ENCODE results near the gene SIAH2.

Gene SIAH2

DNA sequence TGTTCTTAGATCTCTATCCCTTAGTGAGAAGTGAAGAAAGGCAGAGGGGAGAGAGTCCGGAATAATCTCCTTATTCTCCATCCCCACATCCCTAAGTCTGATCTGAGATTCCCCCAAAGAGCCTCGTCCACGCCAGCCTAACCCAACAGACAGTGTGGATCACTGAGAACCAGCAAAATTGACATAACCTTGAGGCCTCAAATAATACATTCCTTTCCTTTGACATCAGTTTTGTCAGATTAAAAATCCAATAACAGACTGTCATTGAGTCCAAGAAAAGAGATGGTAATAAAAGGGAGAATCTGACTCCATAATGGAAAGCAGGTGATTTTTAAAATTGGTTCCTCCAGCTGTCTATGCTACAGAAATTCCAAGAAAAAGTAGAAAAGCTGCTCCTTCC is 7.7 kb upstream of the SIAH2 start:
- H3K4me1 ChIP-seq (ENCODE audit: insufficient read depth, low read length, severe bottlenecking): peaks cover 21% of the 10 kb centered on the region
- no peak for TF ChIP-seq EZH2 (IDR thresholded peaks at IDR 0.05; ENCODE audit: borderline replicate concordance, low read length)
- TF ChIP-seq, protein P1, sequence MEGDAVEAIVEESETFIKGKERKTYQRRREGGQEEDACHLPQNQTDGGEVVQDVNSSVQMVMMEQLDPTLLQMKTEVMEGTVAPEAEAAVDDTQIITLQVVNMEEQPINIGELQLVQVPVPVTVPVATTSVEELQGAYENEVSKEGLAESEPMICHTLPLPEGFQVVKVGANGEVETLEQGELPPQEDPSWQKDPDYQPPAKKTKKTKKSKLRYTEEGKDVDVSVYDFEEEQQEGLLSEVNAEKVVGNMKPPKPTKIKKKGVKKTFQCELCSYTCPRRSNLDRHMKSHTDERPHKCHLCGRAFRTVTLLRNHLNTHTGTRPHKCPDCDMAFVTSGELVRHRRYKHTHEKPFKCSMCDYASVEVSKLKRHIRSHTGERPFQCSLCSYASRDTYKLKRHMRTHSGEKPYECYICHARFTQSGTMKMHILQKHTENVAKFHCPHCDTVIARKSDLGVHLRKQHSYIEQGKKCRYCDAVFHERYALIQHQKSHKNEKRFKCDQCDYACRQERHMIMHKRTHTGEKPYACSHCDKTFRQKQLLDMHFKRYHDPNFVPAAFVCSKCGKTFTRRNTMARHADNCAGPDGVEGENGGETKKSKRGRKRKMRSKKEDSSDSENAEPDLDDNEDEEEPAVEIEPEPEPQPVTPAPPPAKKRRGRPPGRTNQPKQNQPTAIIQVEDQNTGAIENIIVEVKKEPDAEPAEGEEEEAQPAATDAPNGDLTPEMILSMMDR (IDR thresholded peaks at IDR 0.05; ENCODE audit: low read length): no peak
- H3K9me2 ChIP-seq (ENCODE audit: low read depth, low read length): no peaks in the 10 kb centered on the region
- no peak overlapping the region for H3K9ac ChIP-seq (ENCODE audit: low read length)
- no peak overlapping the region for H3K4me3 ChIP-seq (ENCODE audit: low read depth, low read length, poor library complexity, severe bottlenecking)
- H4K20me1 ChIP-seq (ENCODE audit: insufficient read depth, low read length): no peaks in the 10 kb centered on the region
- no peak overlapping the region for H2AFZ ChIP-seq (ENCODE audit: low read length)
- no peaks in the 10 kb centered on the region; the same call in 1 of the 2 replicates for H3K36me3 ChIP-seq (ENCODE audit: insufficient read depth, low read length)
- H3K79me2 ChIP-seq (ENCODE audit: insufficient read depth, low read length): no peaks in the 10 kb centered on the region
- H3K27me3 ChIP-seq (ENCODE audit: insufficient read depth, low read length): no peaks in the 10 kb centered on the region
- H3K4me2 ChIP-seq (ENCODE audit: low read length): no peak overlapping the region
- no peak overlapping the region for H3K27ac ChIP-seq (ENCODE audit: low read depth, low read length, poor library complexity, severe bottlenecking)
- H3K9me3 ChIP-seq (ENCODE audit: low read length): no peaks in the 10 kb centered on the region
- no peaks in the 10 kb centered on the region for H3F3A ChIP-seq (ENCODE audit: insufficient read depth, low read length)

DNA sequence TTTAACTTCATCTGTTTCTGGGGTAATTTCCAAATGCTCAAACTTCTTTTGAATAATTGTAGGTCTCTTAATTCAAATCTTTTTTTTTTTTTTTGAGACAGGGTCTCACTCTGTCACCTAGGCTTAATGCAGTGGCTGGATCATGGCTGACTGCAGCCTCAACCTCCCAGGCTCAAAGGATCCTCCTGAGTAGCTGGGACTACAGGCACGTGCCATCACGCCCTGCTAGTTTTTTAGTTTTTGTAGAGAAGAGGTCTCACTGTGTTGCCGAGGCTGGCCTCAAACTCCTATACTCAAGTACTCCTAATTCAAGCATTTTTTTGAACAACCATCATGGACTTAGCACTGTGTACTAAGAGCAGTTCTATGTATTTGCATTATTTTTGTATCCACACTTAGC is 3.8 kb upstream of the SIAH2 start:
- Histone ChIP-seq H3K79me2 (ENCODE audit: insufficient read depth, low read length) (peaks cover 6% of the 10 kb centered on the region), H3K36me3 (ENCODE audit: insufficient read depth, low read length) (peaks cover under 1% of the 10 kb centered on the region), H3K4me3 (ENCODE audit: low read depth, low read length, poor library complexity, severe bottlenecking) (no peak overlapping the region), H3K4me2 (ENCODE audit: low read length) (peak overlapping the region; percentile 83; the same call in 1 of the 2 replicates), H2AFZ (ENCODE audit: low read length) (no peak overlapping the region), H3K4me1 (ENCODE audit: insufficient read depth, low read length, severe bottlenecking) (peaks cover 38% of the 10 kb centered on the region), H3K9me3 (ENCODE audit: low read length) (no peaks in the 10 kb centered on the region), H4K20me1 (ENCODE audit: insufficient read depth, low read length) (no peaks in the 10 kb centered on the region), H3K9ac (ENCODE audit: low read length) (no peak overlapping the region; the same call in 1 of the 2 replicates), H3K27ac (ENCODE audit: low read depth, low read length, poor library complexity, severe bottlenecking) (peak overlapping the region; percentile 94), H3K27me3 (ENCODE audit: insufficient read depth, low read length) (no peaks in the 10 kb centered on the region), H3K9me2 (ENCODE audit: low read depth, low read length) (no peaks in the 10 kb centered on the region), H3F3A (ENCODE audit: insufficient read depth, low read length) (no peaks in the 10 kb centered on the region)
- TF ChIP-seq, protein P1 (IDR thresholded peaks at IDR 0.05; ENCODE audit: low read length): no peak
- TF ChIP-seq EZH2 (IDR thresholded peaks at IDR 0.05; ENCODE audit: borderline replicate concordance, low read length): no peak

DNA sequence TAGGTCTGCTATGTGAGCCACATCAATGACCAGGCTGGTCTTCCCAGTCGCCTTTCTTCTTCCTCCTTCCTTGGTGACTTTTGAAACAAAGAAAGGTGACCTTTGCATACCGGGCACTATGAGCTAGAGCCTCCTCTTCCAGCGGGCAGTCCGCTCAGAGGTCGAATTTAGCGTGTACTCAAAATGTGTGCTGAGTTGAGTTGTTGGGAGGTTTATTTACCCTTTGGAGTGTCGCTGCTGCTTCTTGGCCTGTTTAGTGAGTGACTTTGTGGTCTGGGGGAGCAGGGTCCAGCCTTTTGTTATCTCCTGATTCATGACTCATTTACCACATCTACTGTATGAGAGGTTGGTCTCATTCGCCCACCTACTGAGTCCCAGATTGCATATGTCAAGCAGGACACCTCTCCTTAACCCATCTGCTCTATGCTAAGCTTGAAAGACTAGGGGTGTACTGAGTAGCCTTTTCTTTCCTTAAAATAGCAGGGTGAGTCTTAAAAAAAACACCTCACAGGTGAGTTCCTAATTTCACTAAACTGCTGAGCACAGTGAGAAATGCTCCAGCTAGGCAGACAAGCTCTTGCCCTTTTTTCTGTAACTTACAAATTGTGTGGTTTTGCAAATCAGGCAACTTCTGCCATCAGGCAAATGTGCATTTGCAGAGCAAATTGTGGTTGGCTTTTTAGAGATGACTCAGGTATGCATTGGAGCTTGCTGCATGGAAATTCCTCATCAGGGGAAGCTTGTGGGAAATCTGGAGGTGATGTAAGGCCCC is 3.2 kb upstream of the SIAH2 start:
- H3K4me2 ChIP-seq (ENCODE audit: low read length): peak overlapping the region; percentile 83
- no peaks in the 10 kb centered on the region for H3K9me2 ChIP-seq (ENCODE audit: low read depth, low read length)
- H3K4me3 ChIP-seq (ENCODE audit: low read depth, low read length, poor library complexity, severe bottlenecking): peak overlapping the region; percentile 86
- H4K20me1 ChIP-seq (ENCODE audit: insufficient read depth, low read length): no peaks in the 10 kb centered on the region
- H3K4me1 ChIP-seq (ENCODE audit: insufficient read depth, low read length, severe bottlenecking): peaks cover 41% of the 10 kb centered on the region
- H3K27ac ChIP-seq (ENCODE audit: low read depth, low read length, poor library complexity, severe bottlenecking): peak overlapping the region; percentile 94
- H3K36me3 ChIP-seq (ENCODE audit: insufficient read depth, low read length): peaks cover 7% of the 10 kb centered on the region
- H3K79me2 ChIP-seq (ENCODE audit: insufficient read depth, low read length): peaks cover 12% of the 10 kb centered on the region
- H2AFZ ChIP-seq (ENCODE audit: low read length): no peak overlapping the region
- no peaks in the 10 kb centered on the region for H3K9me3 ChIP-seq (ENCODE audit: low read length)
- TF ChIP-seq, protein P1 (IDR thresholded peaks at IDR 0.05; ENCODE audit: low read length): no peak
- no peak for TF ChIP-seq EZH2 (IDR thresholded peaks at IDR 0.05; ENCODE audit: borderline replicate concordance, low read length)
- peak overlapping the region; percentile 89 for H3K9ac ChIP-seq (ENCODE audit: low read length)
- no peaks in the 10 kb centered on the region for H3F3A ChIP-seq (ENCODE audit: insufficient read depth, low read length)
- no peaks in the 10 kb centered on the region for H3K27me3 ChIP-seq (ENCODE audit: insufficient read depth, low read length)
